Type B pancreatic cell (in vitro differentiated cells): ENCODE results near the gene UGT1A9. TPM values are rescaled to one million over a fixed set of nuclear protein-coding genes. Genes with fewer than 3 reads are reported as not detected.

Source experiments
- DNase-seq: peaks from one replicate; pipeline ENCODE4 v3.0.0; 2021; ENCODE audit warnings: mixed read lengths; ENCODE audit not compliant: unreplicated experiment; ENCODE audit errors: extremely low spot score
- H3K27ac Mint-ChIP-seq: 2 replicates; pipeline ENCODE4 v1.8.0; 2021; ENCODE audit warnings: mild to moderate bottlenecking, mixed read lengths
- H3K27me3 Mint-ChIP-seq: 2 replicates; pipeline ENCODE4 v1.8.0; 2021; ENCODE audit warnings: mixed read lengths
- H3K36me3 Mint-ChIP-seq: 2 replicates; pipeline ENCODE4 v1.8.0; 2021; ENCODE audit warnings: mixed read lengths
- H3K4me1 Mint-ChIP-seq: one replicate; pipeline ENCODE4 v1.8.0; 2021; ENCODE audit warnings: mixed read lengths; ENCODE audit not compliant: unreplicated experiment
- H3K4me3 Mint-ChIP-seq: 2 replicates; pipeline ENCODE4 v1.8.0; 2021; ENCODE audit warnings: mild to moderate bottlenecking, mixed read lengths
- H3K9me3 Mint-ChIP-seq: 2 replicates; pipeline ENCODE4 v1.8.0; 2021; ENCODE audit warnings: mixed read lengths
- CTCF ChIP-seq: fragments of 200-600 bp; sonication (generic); conservative IDR thresholded peaks from 2 replicates; pipeline ENCODE4 v1.5.0; 2021; ENCODE audit warnings: antibody characterized with exemption, mild to moderate bottlenecking
- total RNA-seq: library from RNA; stranded (reverse); gene quantifications from 2 replicates; pipeline ENCODE4 v1.2.1, GENCODE V29; 2021; ENCODE audit warnings: low replicate concordance

UGT1A9 gene
- total RNA-seq, 1 donor from 2014 or later = not detected

GRCh38 chr2:233754872-233755611 lies 83.3 kb downstream of the UGT1A9 start:
- H3K9me3 Mint-ChIP-seq = peaks cover 10% of the 10 kb centered on the region
- no peak overlapping the region for H3K27ac Mint-ChIP-seq
- H3K4me1 Mint-ChIP-seq = no peaks in the 10 kb centered on the region
- H3K4me3 Mint-ChIP-seq = no peak overlapping the region
- H3K36me3 Mint-ChIP-seq = no peaks in the 10 kb centered on the region
- no peak for DNase-seq
- no peak for TF ChIP-seq CTCF
- H3K27me3 Mint-ChIP-seq = no peaks in the 10 kb centered on the region

GRCh38 chr2:233756429-233757081 lies 84.9 kb downstream of the UGT1A9 start:
- H3K4me1 Mint-ChIP-seq = no peaks in the 10 kb centered on the region
- no peak for DNase-seq
- peaks cover 10% of the 10 kb centered on the region for H3K9me3 Mint-ChIP-seq
- TF ChIP-seq CTCF = no peak
- H3K36me3 Mint-ChIP-seq = no peaks in the 10 kb centered on the region
- no peak overlapping the region for H3K4me3 Mint-ChIP-seq
- peaks cover 2% of the 10 kb centered on the region for H3K27me3 Mint-ChIP-seq
- no peak overlapping the region for H3K27ac Mint-ChIP-seq

- no peak for DNase-seq
- peaks cover 10% of the 10 kb centered on the region for H3K9me3 Mint-ChIP-seq
- TF ChIP-seq CTCF = no peak
- no peaks in the 10 kb centered on the region for H3K36me3 Mint-ChIP-seq
- no peak overlapping the region for H3K27ac Mint-ChIP-seq
- peaks cover 3% of the 10 kb centered on the region for H3K27me3 Mint-ChIP-seq
- H3K4me1 Mint-ChIP-seq = no peaks in the 10 kb centered on the region
- H3K4me3 Mint-ChIP-seq = no peak overlapping the region
Measured at GRCh38 chr2:233758141-233758540, 86.4 kb downstream of the UGT1A9 start.

- no peak for DNase-seq
- peaks cover 10% of the 10 kb centered on the region for H3K9me3 Mint-ChIP-seq
- H3K36me3 Mint-ChIP-seq = no peaks in the 10 kb centered on the region
- peaks cover 10% of the 10 kb centered on the region for H3K27me3 Mint-ChIP-seq
- H3K4me3 Mint-ChIP-seq = no peak overlapping the region
- H3K27ac Mint-ChIP-seq = no peak overlapping the region
- no peaks in the 10 kb centered on the region for H3K4me1 Mint-ChIP-seq
- no peak for TF ChIP-seq CTCF
Measured at GRCh38 chr2:233758849-233759248, 87.2 kb downstream of the UGT1A9 start.

GRCh38 chr2:233760043-233760442 lies 88.3 kb downstream of the UGT1A9 start, which contains the start of gene UGT1A1:
Gene UGT1A1 (plus strand): TSS chr2:233760270. CDS start chr2:233760288, 18 bp downstream.
- DNase-seq = no peak
- TF ChIP-seq CTCF = no peak
- Mint-ChIP-seq H3K36me3 (no peaks in the 10 kb centered on the region), H3K27ac (no peak within 1 kb of the TSS), H3K27me3 (peaks cover 16% of the 10 kb centered on the region), H3K9me3 (peaks cover 10% of the 10 kb centered on the region), H3K4me3 (no peak within 1 kb of the TSS), H3K4me1 (no peaks in the 10 kb centered on the region)
